Measurements from ENCODE around the gene NLRP9. TPM values are rescaled to one million over a fixed set of nuclear protein-coding genes. Genes with fewer than 3 reads are reported as not detected.

Gene NLRP9
- total and polyA plus RNA-seq, 2 of the 8 experiments (the other 6 are each of a cell fraction or from before 2014, with no cell fraction given), result not detected

DNA sequence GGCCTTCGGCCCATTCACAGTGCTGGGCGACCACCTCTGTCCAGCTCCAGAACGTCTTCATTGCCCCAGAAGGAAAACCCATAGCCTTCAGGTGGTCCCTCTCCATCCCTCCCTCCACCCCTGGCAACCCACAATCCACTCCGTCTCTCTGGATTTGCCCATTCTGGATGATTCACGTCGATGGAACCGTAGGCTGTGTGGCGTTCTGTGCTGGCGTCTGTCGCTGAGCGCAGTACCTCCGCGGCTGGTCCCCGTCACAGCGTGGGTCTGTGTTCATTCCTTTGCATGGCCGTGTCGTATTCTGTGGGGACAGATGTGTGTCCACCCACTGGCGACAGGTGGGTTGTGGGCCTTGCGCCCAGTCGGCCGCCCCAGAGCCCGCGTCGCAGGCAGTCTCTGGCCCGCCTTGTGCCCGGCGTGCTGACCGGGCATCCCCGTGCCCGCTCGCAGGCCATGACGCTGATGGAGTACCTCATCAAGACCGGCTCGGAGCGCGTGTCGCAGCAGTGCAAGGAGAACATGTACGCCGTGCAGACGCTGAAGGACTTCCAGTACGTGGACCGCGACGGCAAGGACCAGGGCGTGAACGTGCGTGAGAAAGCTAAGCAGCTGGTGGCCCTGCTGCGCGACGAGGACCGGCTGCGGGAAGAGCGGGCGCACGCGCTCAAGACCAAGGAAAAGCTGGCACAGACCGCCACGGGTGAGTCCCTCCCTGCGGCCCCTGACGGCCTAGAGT lies 53.1 kb downstream of the NLRP9 start:
- DNase-seq (ENCODE audit: low read depth in 1 of 2, low spot score in 2 of 2) (no peak), FAIRE-seq (no peak)
- H3K79me2 ChIP-seq (ENCODE audit: control insufficient read depth in 1 of 2, insufficient read depth in 2 of 2, low read length in 2 of 2), result peaks cover 0 to 36% of the 10 kb centered on the region in 2 experiments; a peak in 2 of 4 replicates
- no peaks in the 10 kb centered on the region for H3K4me1 ChIP-seq (replicated peaks in 1 of 4; ENCODE audit: control insufficient read depth in 3 of 4, insufficient read depth in 4 of 4, low read length in 3 of 4)
- H2BK12ac ChIP-seq (ENCODE audit: low read depth, low read length), result no peak overlapping the region
- peaks cover 0 to 31% (median 16%) of the 10 kb centered on the region in 4 experiments; a peak in 6 of 8 replicates for H3K36me3 ChIP-seq (ENCODE audit: control insufficient read depth in 2 of 4, insufficient read depth in 4 of 4, low read length in 3 of 4)
- no peak overlapping the region for H4K5ac ChIP-seq (ENCODE audit: insufficient read length, low read depth, low read length)
- H4K20me1 ChIP-seq (replicated peaks in 1 of 2; ENCODE audit: control insufficient read depth in 1 of 2, insufficient read depth in 2 of 2, low read length in 2 of 2), result peaks cover 8 to 35% of the 10 kb centered on the region in 2 experiments
- no peak overlapping the region for H2BK120ac ChIP-seq (replicated peaks; ENCODE audit: low read depth, low read length)
- H3K27me3 ChIP-seq (replicated peaks in 1 of 4; ENCODE audit: control insufficient read depth in 3 of 4, extremely low read depth in 1 of 4, insufficient read depth in 3 of 4, low read length in 3 of 4), result no peaks in the 10 kb centered on the region; a peak in 1 of 7 replicates
- H3K4ac ChIP-seq (replicated peaks; ENCODE audit: insufficient read length, low read depth, low read length), result no peak overlapping the region
- H4K8ac ChIP-seq (ENCODE audit: extremely low read depth, insufficient read depth, low read length), result peak overlapping the region; percentile 0; the same call in 1 of the 2 replicates
- WGBS, 2 experiments (ENCODE audit: extremely low coverage in 1 of 2, insufficient coverage in 1 of 2, insufficient read length in 1 of 2, insufficient replicate concordance in 2 of 2, low coverage in 1 of 2, low lambda C conversion rate in 2 of 2, missing lambda C conversion rate in 1 of 2), result 92% methylated on average over 52 of the region's 60 CpGs; no CpG with 5 or more reads in 1 of the 2 experiments
- POLR2A ChIA-PET (ENCODE audit: partially characterized antibody), result interaction anchor here (1.1 to 1.8 kb wide), 4 partner anchors 9 to 38 kb away, joined by 3 to 4 read pairs (median 4); no protein-coding TSS in a partner anchor
- H3K4me3 ChIP-seq (ENCODE audit: extremely low read depth in 1 of 4, insufficient read depth in 2 of 4, low read depth in 3 of 4, low read length in 4 of 4), result no peak overlapping the region
- H3K14ac ChIP-seq (ENCODE audit: insufficient read length), result no peak overlapping the region
- CTCF ChIA-PET (ENCODE audit: partially characterized antibody), result interaction anchor here (1.7 kb wide), 1 partner anchor 13 kb away, joined by 4 read pairs; no protein-coding TSS in a partner anchor
- H3K18ac ChIP-seq (ENCODE audit: extremely low read depth, low read length), result no peak overlapping the region
- H2BK15ac ChIP-seq (ENCODE audit: low read length), result no peak overlapping the region
- no peaks in the 10 kb centered on the region for H3K23me2 ChIP-seq (ENCODE audit: low read depth, low read length)
- H4K91ac ChIP-seq (replicated peaks; ENCODE audit: insufficient read length, low read length), result no peak overlapping the region
- TF ChIP-seq TCF12 (IDR thresholded peaks at IDR 0.05; ENCODE audit: low read depth, low read length) (no peak), CTBP2 (IDR thresholded peaks at IDR 0.05; ENCODE audit: borderline replicate concordance, insufficient read depth, insufficient read length, low read length) (no peak), EP300 (IDR thresholded peaks at IDR 0.05; ENCODE audit: borderline replicate concordance in 1 of 2, low read depth in 2 of 2, low read length in 2 of 2) (no peak), BCL11A (IDR thresholded peaks at IDR 0.05; ENCODE audit: low read depth in 2 of 2, low read length in 2 of 2) (no peak), FOSL1 (IDR thresholded peaks at IDR 0.05; ENCODE audit: insufficient read depth, low read depth, low read length) (no peak)
- TF ChIP-seq, protein P1, sequence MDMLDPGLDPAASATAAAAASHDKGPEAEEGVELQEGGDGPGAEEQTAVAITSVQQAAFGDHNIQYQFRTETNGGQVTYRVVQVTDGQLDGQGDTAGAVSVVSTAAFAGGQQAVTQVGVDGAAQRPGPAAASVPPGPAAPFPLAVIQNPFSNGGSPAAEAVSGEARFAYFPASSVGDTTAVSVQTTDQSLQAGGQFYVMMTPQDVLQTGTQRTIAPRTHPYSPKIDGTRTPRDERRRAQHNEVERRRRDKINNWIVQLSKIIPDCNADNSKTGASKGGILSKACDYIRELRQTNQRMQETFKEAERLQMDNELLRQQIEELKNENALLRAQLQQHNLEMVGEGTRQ (IDR thresholded peaks at IDR 0.05; ENCODE audit: low read length), result no peak
- no peak overlapping the region for H2BK20ac ChIP-seq (ENCODE audit: low read length)
- H3K23ac ChIP-seq (ENCODE audit: insufficient read length), result no peak overlapping the region
- no peak overlapping the region for H3K27ac ChIP-seq (ENCODE audit: low read depth, low read length)
- no peak overlapping the region for H2BK5ac ChIP-seq (ENCODE audit: low read depth, low read length)
- H3K9ac ChIP-seq (replicated peaks in 1 of 4; ENCODE audit: extremely low read depth in 1 of 4, low read depth in 3 of 4, low read length in 3 of 4), result no peak overlapping the region
- H3K4me2 ChIP-seq (ENCODE audit: insufficient read depth in 1 of 2, low read depth in 2 of 2, low read length in 2 of 2), result no peak overlapping the region
- H3K56ac ChIP-seq (replicated peaks; ENCODE audit: insufficient read length, low read depth, low read length), result no peak overlapping the region
- no peaks in the 10 kb centered on the region for H3K9me3 ChIP-seq (ENCODE audit: insufficient read depth in 2 of 2, low read depth in 1 of 2, low read length in 1 of 2)
- H2AFZ ChIP-seq (ENCODE audit: low read length), result no peak overlapping the region
- H2AK5ac ChIP-seq (ENCODE audit: low read depth, low read length), result no peak overlapping the region
- H3K79me1 ChIP-seq (ENCODE audit: low read depth, low read length), result peaks cover 13% of the 10 kb centered on the region

Data from H1 (cell line).